Neural progenitor cell (in vitro differentiated cells): ENCODE data around the gene PRKD3.

ENCODE experiments used
- CTCF ChIP-seq: fragments of 200-600 bp; sonication (generic); IDR thresholded peaks from 2 replicates; pipeline ENCODE4 v1.5.1; 2017; ENCODE audit warnings: antibody characterized with exemption, mild to moderate bottlenecking
- EZH2 ChIP-seq: fragments of 200-600 bp; sonication (generic); IDR thresholded peaks from 2 replicates; pipeline ENCODE4 v1.6.1; 2017; ENCODE audit warnings: antibody characterized with exemption, mild to moderate bottlenecking, moderate library complexity
- EZH2phosphoT487 ChIP-seq: fragments of 200-600 bp; sonication (generic); IDR thresholded peaks from 2 replicates; pipeline ENCODE4 v1.6.1; 2017; ENCODE audit warnings: antibody characterized with exemption

GRCh38 chr2:37342591-37343220 lies 18.1 kb upstream of the PRKD3 start:
- TF ChIP-seq CTCF (no peak), EZH2phosphoT487 (no peak), EZH2 (no peak)
